NCI-H187 (cell line): Measurements from ENCODE around the gene BRSK1.

Source experiments
- DNase-seq, 2 experiments: peaks; one replicate each; lab custom pipeline; 2025; lab: John Stamatoyannopoulos, UW

BRSK1 gene

DNA sequence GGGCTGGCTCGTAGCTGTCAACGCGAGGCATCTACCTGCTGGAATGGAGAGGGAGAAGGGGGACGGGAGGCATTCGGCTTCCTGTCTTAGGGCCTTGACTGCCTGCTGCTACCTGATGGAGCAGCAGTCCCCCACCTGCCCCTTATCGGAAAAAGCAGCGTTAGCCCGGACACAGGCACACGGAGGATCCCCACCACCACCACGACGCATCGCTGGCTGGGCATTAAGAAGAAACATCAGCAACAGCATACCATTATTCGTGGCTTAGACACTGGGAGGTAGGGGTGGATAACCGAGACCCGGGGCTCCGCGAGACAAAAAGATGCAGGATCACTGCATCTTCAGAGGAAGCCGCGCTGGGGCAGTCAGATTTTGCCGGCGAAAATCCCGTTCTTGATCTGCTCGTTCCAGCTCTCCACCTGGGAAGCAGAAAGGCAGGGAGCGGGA, 69.6 kb downstream of the BRSK1 start:
- DNase-seq, result no peak

DNA sequence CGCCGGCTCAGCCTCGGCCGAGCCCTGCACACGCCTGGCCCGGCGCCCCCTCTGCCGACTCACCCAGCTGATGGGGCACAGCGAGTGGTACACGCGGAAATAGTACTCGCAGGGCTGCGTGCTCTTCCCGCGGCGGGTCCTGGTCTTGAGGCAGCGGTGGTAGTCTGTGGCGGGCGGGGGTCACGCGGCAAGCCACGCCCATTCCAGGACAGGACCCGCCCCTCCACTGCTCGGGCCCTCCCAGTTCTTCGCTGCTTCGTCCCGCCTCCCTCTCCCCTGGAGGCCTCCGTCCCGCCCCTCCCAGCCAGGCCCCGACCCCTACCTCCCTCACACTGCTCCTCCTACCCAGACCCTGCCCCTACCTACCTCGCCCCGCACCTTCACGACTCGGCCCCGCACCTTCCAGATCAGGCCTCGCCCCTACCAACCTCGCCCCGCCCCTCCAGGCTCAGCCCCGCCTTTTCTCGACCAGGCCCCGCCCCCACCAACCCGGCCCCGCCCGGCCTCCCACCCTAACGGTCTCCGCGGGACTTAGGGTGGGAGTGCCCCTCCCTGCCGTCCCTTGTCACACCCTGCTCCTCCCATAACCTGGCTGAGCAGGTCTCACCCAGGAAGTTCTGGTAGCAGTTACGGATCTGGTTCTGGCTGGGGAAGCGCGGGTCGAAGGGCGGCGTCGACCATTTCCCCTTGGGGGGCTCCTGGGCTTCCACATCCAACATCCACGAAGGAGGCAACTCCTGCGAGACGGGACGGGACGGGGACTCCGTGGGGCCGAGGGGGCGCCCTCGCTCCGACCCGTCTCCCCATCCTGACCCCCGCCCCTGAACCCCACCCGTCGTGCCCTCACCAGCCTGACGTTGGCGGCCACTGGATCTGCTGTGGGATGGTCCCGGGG, 70.3 kb downstream of the BRSK1 start:
- peak in 1 of 2 experiments; percentile 33 for DNase-seq

DNA sequence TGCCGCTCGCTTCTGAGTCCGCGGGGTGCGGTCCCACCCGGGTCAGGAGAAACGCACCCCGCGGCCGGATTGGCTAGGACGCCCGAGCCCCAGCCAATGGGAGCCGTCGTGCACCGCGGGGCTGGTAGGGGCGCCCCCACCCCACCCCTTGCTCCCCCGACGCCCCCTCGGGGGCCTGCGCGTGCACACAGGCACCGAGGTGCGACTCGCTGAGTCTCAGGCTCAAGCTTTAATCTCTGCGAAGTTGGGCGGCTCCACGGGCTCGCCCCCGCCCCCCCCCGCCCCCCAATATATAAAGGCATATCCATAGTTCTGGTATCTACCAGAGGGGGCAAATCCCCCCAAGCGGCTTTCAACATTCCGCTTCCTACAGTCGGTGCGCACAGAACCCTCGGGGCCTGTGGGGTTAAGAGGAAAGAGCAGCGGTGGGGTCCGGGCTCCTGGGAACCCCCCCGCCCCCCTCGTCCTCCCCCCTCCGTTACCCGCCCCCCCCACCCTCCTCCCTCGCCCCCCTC, 71.0 kb downstream of the BRSK1 start, which contains the start of gene COX6B2:
Gene COX6B2 (minus strand): TSS at position 22 of the 515 bp plus-strand sequence. CDS start 198 bp downstream, outside the sequence.
- DNase-seq, result no peak

GRCh38 chr19:55355213-55355821, 71.5 kb downstream of the BRSK1 start:
- no peak for DNase-seq

DNA sequence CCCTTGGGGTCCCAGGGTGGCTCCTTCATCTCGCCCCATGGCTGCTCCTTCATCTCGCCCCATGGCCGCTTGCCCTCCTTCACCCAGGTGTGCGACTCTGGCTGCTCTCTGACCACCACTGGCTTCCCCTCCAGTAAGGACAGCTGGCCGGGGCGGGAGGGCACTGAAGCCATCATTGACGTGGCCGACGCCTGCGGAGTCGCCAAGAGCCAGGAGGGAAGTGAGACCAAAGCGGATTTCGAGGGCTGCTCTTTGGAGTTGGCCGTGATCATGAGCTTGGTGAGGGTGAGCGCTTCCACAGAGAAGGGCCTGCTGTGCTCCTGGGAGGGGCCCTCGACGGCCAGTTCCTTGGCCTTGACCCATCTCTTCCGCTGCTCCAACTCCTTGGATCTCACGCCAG, 74.7 kb downstream of the BRSK1 start:
- no peak for DNase-seq

GRCh38 chr19:55358943-55359908, 75.4 kb downstream of the BRSK1 start:
- DNase-seq, result no peak

GRCh38 chr19:55360902-55361301, 77.1 kb downstream of the BRSK1 start:
- DNase-seq, result no peak
